ENCODE results near the gene WHRN.

DNA sequence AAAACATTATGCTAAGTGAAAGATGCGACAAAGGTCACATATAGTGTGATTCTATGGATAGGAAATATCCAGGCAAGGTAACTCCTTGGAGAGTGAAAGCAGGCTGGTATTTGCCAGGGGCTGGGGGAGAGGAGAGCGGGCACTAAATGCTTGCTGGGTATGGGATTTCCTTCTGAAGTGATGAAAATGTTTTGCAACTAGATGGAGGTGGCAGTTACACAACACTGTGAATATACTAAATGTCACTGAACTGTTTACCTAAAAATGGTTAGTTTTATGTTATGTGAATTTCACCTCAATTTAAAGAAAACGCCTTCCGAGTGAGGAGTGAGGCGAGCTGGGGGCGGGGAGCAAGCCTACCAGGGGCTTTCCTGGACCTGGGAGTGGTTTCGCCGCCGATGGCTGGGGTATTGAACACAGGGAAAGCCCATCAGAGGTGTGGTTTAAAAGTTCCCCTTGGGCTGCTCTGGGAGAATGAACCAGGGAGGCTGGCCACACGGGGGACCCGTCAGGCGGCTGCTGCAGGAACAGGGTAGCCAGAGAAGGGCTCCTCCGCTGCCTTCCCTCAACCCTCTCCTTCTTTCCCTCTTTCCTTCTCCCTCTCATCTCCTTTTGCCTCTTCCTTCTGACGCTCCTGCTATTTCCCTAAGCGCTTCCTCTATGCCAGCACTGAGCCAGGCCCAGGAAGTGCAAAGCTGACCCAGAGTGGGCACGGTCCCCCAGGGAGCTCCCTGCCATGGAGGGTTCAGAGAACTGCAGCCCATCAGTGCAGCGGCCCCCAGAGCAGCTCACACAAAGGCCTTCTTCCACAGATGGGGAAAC lies 122.4 kb downstream of the WHRN start:
- TF ChIP-seq, protein P1, sequence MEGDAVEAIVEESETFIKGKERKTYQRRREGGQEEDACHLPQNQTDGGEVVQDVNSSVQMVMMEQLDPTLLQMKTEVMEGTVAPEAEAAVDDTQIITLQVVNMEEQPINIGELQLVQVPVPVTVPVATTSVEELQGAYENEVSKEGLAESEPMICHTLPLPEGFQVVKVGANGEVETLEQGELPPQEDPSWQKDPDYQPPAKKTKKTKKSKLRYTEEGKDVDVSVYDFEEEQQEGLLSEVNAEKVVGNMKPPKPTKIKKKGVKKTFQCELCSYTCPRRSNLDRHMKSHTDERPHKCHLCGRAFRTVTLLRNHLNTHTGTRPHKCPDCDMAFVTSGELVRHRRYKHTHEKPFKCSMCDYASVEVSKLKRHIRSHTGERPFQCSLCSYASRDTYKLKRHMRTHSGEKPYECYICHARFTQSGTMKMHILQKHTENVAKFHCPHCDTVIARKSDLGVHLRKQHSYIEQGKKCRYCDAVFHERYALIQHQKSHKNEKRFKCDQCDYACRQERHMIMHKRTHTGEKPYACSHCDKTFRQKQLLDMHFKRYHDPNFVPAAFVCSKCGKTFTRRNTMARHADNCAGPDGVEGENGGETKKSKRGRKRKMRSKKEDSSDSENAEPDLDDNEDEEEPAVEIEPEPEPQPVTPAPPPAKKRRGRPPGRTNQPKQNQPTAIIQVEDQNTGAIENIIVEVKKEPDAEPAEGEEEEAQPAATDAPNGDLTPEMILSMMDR (IDR thresholded peaks at IDR 0.05): peak in 1 of 3 experiments; percentile 6
- TF ChIP-seq POLR2AphosphoS5 (IDR thresholded peaks at IDR 0.05) (no peak), POLR2A (IDR thresholded peaks at IDR 0.05; ENCODE audit: low read depth) (no peak)
